Loucy (cell line): ENCODE measurements around the gene ZNF180.
"Not testable (repeated sequence)": the region's sequence is repeated elsewhere in the genome, so short reads cannot be mapped to it uniquely, and the experiment has no call there.

Experiments used
- EZH2phosphoT487 ChIP-seq: fragments of 200-600 bp; IDR thresholded peaks from 2 replicates; pipeline ENCODE4 v1.6.1; 2018; ENCODE audit warnings: antibody characterized with exemption, mild to moderate bottlenecking, moderate library complexity, borderline replicate concordance
- TF ChIP-seq, protein P1 (sequence below): fragments of 200-600 bp; sonication (generic); conservative IDR thresholded peaks from 2 replicates; pipeline ENCODE4 v1.5.1; 2014; ENCODE audit warnings: mild to moderate bottlenecking, antibody characterized with exemption, low read length

DNA sequence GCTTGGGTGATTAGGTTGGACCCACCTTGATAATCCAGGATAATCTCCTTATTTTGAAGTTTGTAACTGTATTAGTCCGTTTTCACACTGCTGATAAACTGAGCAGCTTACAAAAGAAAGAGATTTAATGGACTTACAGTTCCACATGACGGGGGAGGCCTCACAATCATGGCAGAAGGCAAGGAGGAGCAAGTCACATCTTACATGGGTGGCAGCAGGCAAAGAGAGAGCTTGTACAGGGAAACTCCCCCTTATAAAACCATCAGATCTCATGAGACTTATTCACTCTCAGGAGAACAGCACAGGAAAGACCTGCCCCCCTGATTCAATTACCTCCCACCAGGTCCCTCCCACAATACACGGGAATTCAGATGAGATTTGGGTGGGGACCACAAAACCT lies 35.0 kb upstream of the ZNF180 start:
- TF ChIP-seq, protein P1, sequence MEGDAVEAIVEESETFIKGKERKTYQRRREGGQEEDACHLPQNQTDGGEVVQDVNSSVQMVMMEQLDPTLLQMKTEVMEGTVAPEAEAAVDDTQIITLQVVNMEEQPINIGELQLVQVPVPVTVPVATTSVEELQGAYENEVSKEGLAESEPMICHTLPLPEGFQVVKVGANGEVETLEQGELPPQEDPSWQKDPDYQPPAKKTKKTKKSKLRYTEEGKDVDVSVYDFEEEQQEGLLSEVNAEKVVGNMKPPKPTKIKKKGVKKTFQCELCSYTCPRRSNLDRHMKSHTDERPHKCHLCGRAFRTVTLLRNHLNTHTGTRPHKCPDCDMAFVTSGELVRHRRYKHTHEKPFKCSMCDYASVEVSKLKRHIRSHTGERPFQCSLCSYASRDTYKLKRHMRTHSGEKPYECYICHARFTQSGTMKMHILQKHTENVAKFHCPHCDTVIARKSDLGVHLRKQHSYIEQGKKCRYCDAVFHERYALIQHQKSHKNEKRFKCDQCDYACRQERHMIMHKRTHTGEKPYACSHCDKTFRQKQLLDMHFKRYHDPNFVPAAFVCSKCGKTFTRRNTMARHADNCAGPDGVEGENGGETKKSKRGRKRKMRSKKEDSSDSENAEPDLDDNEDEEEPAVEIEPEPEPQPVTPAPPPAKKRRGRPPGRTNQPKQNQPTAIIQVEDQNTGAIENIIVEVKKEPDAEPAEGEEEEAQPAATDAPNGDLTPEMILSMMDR = not testable (repeated sequence)
- not testable (repeated sequence) for TF ChIP-seq EZH2phosphoT487
